WTC11 (cell line): Measurements from ENCODE around the gene STARD5. TPM values are rescaled to one million over a fixed set of nuclear protein-coding genes. Genes with fewer than 3 reads are reported as not detected.

Experiments used
- AFF4 ChIP-seq: sonication (generic); formaldehyde crosslinking; IDR thresholded peaks from 2 replicates; pipeline ENCODE4 v1.8.1; 2023; ENCODE audit warnings: mild to moderate bottlenecking, missing genetic modification reagents, borderline replicate concordance
- GRHL2 ChIP-seq: fragments of 250-450 bp; sonication (Bioruptor Pico); IDR thresholded peaks from 2 replicates; pipeline ENCODE4 v1.8.0; 2022; ENCODE audit warnings: mild to moderate bottlenecking, moderate library complexity; ENCODE audit not compliant: insufficient replicate concordance, severe bottlenecking
- PREB ChIP-seq: sonication (generic); formaldehyde crosslinking; IDR thresholded peaks from 2 replicates; pipeline ENCODE4 v1.8.1; 2022; ENCODE audit warnings: mild to moderate bottlenecking, missing genetic modification reagents, moderate library complexity, borderline replicate concordance
- USF1 ChIP-seq: sonication (generic); formaldehyde crosslinking; IDR thresholded peaks from 2 replicates; pipeline ENCODE4 v1.8.0; 2022; ENCODE audit warnings: mild to moderate bottlenecking, missing genetic modification reagents
- ZNF671 ChIP-seq: fragments of 250-450 bp; sonication (Bioruptor Pico); IDR thresholded peaks from 2 replicates; pipeline ENCODE4 v1.8.0; 2021; ENCODE audit warnings: mild to moderate bottlenecking
- total RNA-seq: library from RNA; stranded (reverse); gene quantifications from 3 replicates; pipeline ENCODE4 v1.2.3, GENCODE V29; 2021
- TF ChIP-seq, protein P1 (sequence below): sonication (generic); formaldehyde crosslinking; IDR thresholded peaks from 2 replicates; pipeline ENCODE4 v1.8.1; 2023; ENCODE audit warnings: mild to moderate bottlenecking, missing genetic modification reagents, moderate library complexity
- TF ChIP-seq, protein P2 (sequence below): sonication (generic); formaldehyde crosslinking; IDR thresholded peaks from 2 replicates; pipeline ENCODE4 v1.8.1; 2022; ENCODE audit warnings: low read depth, mild to moderate bottlenecking, moderate library complexity, missing genetic modification reagents, borderline replicate concordance

STARD5 gene
- total RNA-seq, 1 experiment from 2014 or later: 6.8 TPM

- TF ChIP-seq, protein P1, sequence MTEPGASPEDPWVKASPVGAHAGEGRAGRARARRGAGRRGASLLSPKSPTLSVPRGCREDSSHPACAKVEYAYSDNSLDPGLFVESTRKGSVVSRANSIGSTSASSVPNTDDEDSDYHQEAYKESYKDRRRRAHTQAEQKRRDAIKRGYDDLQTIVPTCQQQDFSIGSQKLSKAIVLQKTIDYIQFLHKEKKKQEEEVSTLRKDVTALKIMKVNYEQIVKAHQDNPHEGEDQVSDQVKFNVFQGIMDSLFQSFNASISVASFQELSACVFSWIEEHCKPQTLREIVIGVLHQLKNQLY (CRISPR knock-in tag): no peak
- TF ChIP-seq PREB: no peak
- TF ChIP-seq USF1 (CRISPR knock-in tag): no peak
- no peak for TF ChIP-seq GRHL2
- TF ChIP-seq, protein P2, sequence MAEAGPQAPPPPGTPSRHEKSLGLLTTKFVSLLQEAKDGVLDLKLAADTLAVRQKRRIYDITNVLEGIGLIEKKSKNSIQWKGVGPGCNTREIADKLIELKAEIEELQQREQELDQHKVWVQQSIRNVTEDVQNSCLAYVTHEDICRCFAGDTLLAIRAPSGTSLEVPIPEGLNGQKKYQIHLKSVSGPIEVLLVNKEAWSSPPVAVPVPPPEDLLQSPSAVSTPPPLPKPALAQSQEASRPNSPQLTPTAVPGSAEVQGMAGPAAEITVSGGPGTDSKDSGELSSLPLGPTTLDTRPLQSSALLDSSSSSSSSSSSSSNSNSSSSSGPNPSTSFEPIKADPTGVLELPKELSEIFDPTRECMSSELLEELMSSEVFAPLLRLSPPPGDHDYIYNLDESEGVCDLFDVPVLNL: no peak
- no peak for TF ChIP-seq AFF4
- no peak for TF ChIP-seq ZNF671
- TF ChIP-seq, all 79 proteins: peak for 0
Measured at GRCh38 chr15:81259760-81260298, 64.1 kb downstream of the STARD5 start (continued).

Other genes with a start within 250 kb of the STARD5 start
- gene CFAP161, start 189.9 kb downstream of the STARD5 start, total RNA-seq: not detected in 3 replicates
- gene IL16, start 127.3 kb downstream of the STARD5 start, total RNA-seq: 0.41 to 0.61 TPM (median 0.46 TPM) in 3 replicates
- not detected in 3 replicates for gene TMC3, start 50.1 kb upstream of the STARD5 start, total RNA-seq